Vagina (tissue), 2 donors: ENCODE measurements around the gene TLE3. TPM values are rescaled to one million over a fixed set of nuclear protein-coding genes. Genes with fewer than 3 reads are reported as not detected.
A peak's percentile ranks its signal among the peaks of the same experiment; 100 is the strongest.

Source experiments
- DNase-seq, 2 donors: peaks; one replicate each; pipeline ENCODE4 v3.0.0-alpha.2; 2017; ENCODE audit errors: extremely low spot score in 2 of 2
- H3K27ac ChIP-seq: fragments of 200-600 bp; sonication (generic); one replicate; pipeline ENCODE4 v1.5.1; 2019
- H3K27me3 ChIP-seq: fragments of 200-600 bp; sonication (generic); one replicate; pipeline ENCODE4 v1.5.1; 2019
- H3K36me3 ChIP-seq, 2 donors: fragments of 200-600 bp; sonication (generic); one replicate each; pipeline ENCODE4 v1.5.1; 2017 to 2019
- H3K4me1 ChIP-seq: fragments of 200-600 bp; sonication (generic); one replicate; pipeline ENCODE4 v1.5.1; 2019
- H3K4me3 ChIP-seq, 2 donors: fragments of 200-600 bp; sonication (generic); 1 replicate in 1 of 2; 2 replicates in 1 of 2; pipeline ENCODE4 v1.5.1; 2016 to 2019
- H3K9me3 ChIP-seq: fragments of 200-600 bp; sonication (generic); one replicate; pipeline ENCODE4 v1.5.1; 2019
- POLR2A ChIP-seq, 2 donors: fragments of 450-650 bp; IDR thresholded peaks; one replicate each; pipeline ENCODE4 v1.6.1; 2017; ENCODE audit warnings: antibody characterized with exemption in 2 of 2, mild to moderate bottlenecking in 2 of 2, moderate library complexity in 2 of 2
- POLR2AphosphoS5 ChIP-seq, 2 donors: sonication (generic); formaldehyde crosslinking; IDR thresholded peaks; one replicate each; pipeline ENCODE4 v1.9.0; 2017; ENCODE audit warnings: antibody characterized with exemption in 2 of 2, mild to moderate bottlenecking in 2 of 2, low read depth in 1 of 2; ENCODE audit not compliant: insufficient read depth in 1 of 2
- intact Hi-C: fragments of 100-400 bp; cut with DNase I; formaldehyde crosslinking; loops from one replicate; pipeline ENCODE4 v1.15.1; 2023
- total RNA-seq: library from RNA; depleted of rRNA; stranded (reverse); fragments of >200 nt; gene quantifications from one replicate; pipeline ENCODE4 v1.2.3, GENCODE V29; 2016
- TF ChIP-seq, protein P1 (sequence below), 3 experiments: fragments of 450-650 bp in 2 of 3; fragments of 200-600 bp in 1 of 3; sonication (generic) in 1 of 3; IDR thresholded peaks; one replicate each; pipeline ENCODE4 v1.5.1; 2017 to 2019; ENCODE audit warnings: antibody characterized with exemption in 3 of 3, mild to moderate bottlenecking in 2 of 3, moderate library complexity in 2 of 3

TLE3 gene
- total RNA-seq, 1 donor from 2014 or later, result 64.6 TPM

- H3K27me3 ChIP-seq, result no peaks in the 10 kb centered on the region
- H3K27ac ChIP-seq, result peak overlapping the region; percentile 73
- H3K9me3 ChIP-seq, result no peaks in the 10 kb centered on the region
- no peak for DNase-seq
- no peak overlapping the region for H3K4me3 ChIP-seq
- no peaks in the 10 kb centered on the region for H3K36me3 ChIP-seq
- intact Hi-C loops, result no loop called here
- no peak for TF ChIP-seq POLR2AphosphoS5 (IDR thresholded peaks at IDR 0.05; ENCODE audit: insufficient read depth in 1 of 2, low read depth in 1 of 2)
- TF ChIP-seq, protein P1, sequence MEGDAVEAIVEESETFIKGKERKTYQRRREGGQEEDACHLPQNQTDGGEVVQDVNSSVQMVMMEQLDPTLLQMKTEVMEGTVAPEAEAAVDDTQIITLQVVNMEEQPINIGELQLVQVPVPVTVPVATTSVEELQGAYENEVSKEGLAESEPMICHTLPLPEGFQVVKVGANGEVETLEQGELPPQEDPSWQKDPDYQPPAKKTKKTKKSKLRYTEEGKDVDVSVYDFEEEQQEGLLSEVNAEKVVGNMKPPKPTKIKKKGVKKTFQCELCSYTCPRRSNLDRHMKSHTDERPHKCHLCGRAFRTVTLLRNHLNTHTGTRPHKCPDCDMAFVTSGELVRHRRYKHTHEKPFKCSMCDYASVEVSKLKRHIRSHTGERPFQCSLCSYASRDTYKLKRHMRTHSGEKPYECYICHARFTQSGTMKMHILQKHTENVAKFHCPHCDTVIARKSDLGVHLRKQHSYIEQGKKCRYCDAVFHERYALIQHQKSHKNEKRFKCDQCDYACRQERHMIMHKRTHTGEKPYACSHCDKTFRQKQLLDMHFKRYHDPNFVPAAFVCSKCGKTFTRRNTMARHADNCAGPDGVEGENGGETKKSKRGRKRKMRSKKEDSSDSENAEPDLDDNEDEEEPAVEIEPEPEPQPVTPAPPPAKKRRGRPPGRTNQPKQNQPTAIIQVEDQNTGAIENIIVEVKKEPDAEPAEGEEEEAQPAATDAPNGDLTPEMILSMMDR (IDR thresholded peaks at IDR 0.05), result no peak
- no peak for TF ChIP-seq POLR2A (IDR thresholded peaks at IDR 0.05)
- H3K4me1 ChIP-seq, result peaks cover 18% of the 10 kb centered on the region
Observed at GRCh38 chr15:70112074-70112395, 14.3 kb upstream of the TLE3 start.

DNA sequence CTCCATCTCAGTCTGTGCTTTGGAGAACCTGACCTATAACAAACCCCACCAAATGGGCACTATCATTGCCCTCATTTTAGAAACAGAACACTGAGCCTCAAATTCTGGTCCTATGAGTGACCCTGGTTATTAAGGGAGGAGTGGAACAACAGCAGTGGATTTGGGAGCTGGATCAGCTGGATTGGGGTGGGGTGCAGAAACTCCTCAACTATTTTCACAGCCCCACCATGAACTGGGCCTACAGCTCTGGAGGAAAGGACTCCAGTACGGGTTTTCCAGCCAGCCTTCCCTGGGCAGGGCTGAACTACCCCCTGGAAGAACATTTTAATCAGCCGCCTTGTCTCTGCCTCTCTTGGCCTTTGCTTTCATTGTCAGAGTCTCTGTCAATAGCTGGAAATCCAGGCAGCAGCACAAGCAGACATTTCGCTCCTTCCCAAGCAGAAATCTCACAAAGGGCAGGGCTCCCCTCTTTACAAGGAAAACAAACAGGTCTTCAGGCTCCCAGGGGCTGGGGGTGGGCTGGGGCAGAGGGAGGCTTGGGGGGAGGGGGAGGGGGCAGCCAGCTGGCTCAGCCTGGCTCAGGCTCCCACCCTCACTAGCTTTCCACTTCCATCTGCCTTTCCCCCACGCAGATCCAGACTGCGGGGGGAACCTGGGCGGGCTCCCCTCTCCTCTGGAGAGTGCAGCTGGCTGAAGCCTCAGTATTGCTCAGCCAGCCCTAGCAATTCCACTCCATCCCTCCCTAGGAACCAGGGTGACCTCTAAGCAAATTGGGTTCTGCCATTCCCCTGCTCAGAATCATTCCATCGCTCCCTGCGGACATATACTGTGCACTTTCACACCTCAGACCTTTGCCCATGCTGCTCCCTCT lies 13.7 kb upstream of the TLE3 start:
- TF ChIP-seq, protein P1 (IDR thresholded peaks at IDR 0.05), result peak in 1 of 3 experiments; percentile 7
- TF ChIP-seq POLR2A (IDR thresholded peaks at IDR 0.05) (peak in 1 of 2 donors; percentile 26), POLR2AphosphoS5 (IDR thresholded peaks at IDR 0.05; ENCODE audit: insufficient read depth in 1 of 2, low read depth in 1 of 2) (peak in 1 of 2 donors; percentile 82)
- DNase-seq, result no peak
- H3K27ac ChIP-seq, result peak overlapping the region; percentile 73
- no peaks in the 10 kb centered on the region for H3K36me3 ChIP-seq
- no peaks in the 10 kb centered on the region for H3K27me3 ChIP-seq
- peaks cover 18% of the 10 kb centered on the region for H3K4me1 ChIP-seq
- intact Hi-C loops, result no loop called here
- no peak overlapping the region for H3K4me3 ChIP-seq
- no peaks in the 10 kb centered on the region for H3K9me3 ChIP-seq

- peaks cover 18% of the 10 kb centered on the region for H3K4me1 ChIP-seq
- no peak for DNase-seq
- no peaks in the 10 kb centered on the region for H3K9me3 ChIP-seq
- intact Hi-C loops, result no loop called here
- no peaks in the 10 kb centered on the region for H3K36me3 ChIP-seq
- TF ChIP-seq, protein P1 (IDR thresholded peaks at IDR 0.05), result no peak
- TF ChIP-seq POLR2AphosphoS5 (IDR thresholded peaks at IDR 0.05; ENCODE audit: insufficient read depth in 1 of 2, low read depth in 1 of 2) (no peak), POLR2A (IDR thresholded peaks at IDR 0.05) (no peak)
- H3K27me3 ChIP-seq, result no peaks in the 10 kb centered on the region
- no peak overlapping the region for H3K4me3 ChIP-seq
- no peak overlapping the region for H3K27ac ChIP-seq
Observed at GRCh38 chr15:70109978-70110377, 12.3 kb upstream of the TLE3 start.

GRCh38 chr15:70109531-70109930 lies 11.8 kb upstream of the TLE3 start:
- intact Hi-C loops, result no loop called here
- no peaks in the 10 kb centered on the region for H3K27me3 ChIP-seq
- no peak for TF ChIP-seq POLR2AphosphoS5 (IDR thresholded peaks at IDR 0.05; ENCODE audit: insufficient read depth in 1 of 2, low read depth in 1 of 2)
- no peak for TF ChIP-seq POLR2A (IDR thresholded peaks at IDR 0.05)
- TF ChIP-seq, protein P1 (IDR thresholded peaks at IDR 0.05), result no peak

More at GRCh38 chr15:70109531-70109930, 11.8 kb upstream of the TLE3 start:
- Histone ChIP-seq H3K27ac (no peak overlapping the region), H3K9me3 (no peaks in the 10 kb centered on the region), H3K36me3 (no peaks in the 10 kb centered on the region), H3K4me3 (no peak overlapping the region), H3K4me1 (peaks cover 18% of the 10 kb centered on the region)
- no peak for DNase-seq
